Neural cell (in vitro differentiated cells): ENCODE results near the gene FSIP1.

Experiments
- EZH2 ChIP-seq: fragments of 200-600, 300-800 bp; shearing (Covaris generic), sonication (generic); IDR thresholded peaks from 2 replicates; pipeline ENCODE4 v1.6.1; 2014; ENCODE audit warnings: antibody characterized with exemption, low read length, borderline replicate concordance, mild to moderate bottlenecking; ENCODE audit not compliant: insufficient read depth, poor library complexity, severe bottlenecking
- TF ChIP-seq, protein P1 (sequence below): fragments of 450-650 bp; IDR thresholded peaks from 2 replicates; pipeline ENCODE4 v1.5.1; 2014; ENCODE audit warnings: antibody characterized with exemption, mild to moderate bottlenecking, moderate library complexity; ENCODE audit not compliant: poor library complexity, severe bottlenecking

DNA sequence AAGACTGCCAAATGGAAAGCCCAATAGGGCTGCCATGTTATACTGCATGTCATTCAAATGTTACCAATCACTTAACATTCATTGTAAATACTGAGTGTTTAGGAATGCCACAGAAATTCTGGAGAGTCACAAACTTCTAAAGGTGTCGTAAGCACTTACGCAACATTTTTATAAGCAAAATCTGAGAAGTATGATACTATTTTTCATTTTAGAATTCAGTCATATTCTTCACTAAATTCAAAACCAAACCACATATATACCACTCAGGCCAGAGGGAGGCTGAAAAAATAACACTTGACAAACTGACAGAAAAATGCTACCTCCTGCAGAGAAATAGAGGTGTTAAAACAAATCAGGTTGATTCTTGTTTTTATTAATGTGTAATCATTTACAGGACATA is 112.0 kb downstream of the FSIP1 start:
- TF ChIP-seq EZH2: no peak
- TF ChIP-seq, protein P1, sequence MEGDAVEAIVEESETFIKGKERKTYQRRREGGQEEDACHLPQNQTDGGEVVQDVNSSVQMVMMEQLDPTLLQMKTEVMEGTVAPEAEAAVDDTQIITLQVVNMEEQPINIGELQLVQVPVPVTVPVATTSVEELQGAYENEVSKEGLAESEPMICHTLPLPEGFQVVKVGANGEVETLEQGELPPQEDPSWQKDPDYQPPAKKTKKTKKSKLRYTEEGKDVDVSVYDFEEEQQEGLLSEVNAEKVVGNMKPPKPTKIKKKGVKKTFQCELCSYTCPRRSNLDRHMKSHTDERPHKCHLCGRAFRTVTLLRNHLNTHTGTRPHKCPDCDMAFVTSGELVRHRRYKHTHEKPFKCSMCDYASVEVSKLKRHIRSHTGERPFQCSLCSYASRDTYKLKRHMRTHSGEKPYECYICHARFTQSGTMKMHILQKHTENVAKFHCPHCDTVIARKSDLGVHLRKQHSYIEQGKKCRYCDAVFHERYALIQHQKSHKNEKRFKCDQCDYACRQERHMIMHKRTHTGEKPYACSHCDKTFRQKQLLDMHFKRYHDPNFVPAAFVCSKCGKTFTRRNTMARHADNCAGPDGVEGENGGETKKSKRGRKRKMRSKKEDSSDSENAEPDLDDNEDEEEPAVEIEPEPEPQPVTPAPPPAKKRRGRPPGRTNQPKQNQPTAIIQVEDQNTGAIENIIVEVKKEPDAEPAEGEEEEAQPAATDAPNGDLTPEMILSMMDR: no peak
